ENCODE measurements around the gene GKAP1.
"Not testable (repeated sequence)": the region's sequence is repeated elsewhere in the genome, so short reads cannot be mapped to it uniquely, and the experiment has no call there.

The GKAP1 gene

DNA sequence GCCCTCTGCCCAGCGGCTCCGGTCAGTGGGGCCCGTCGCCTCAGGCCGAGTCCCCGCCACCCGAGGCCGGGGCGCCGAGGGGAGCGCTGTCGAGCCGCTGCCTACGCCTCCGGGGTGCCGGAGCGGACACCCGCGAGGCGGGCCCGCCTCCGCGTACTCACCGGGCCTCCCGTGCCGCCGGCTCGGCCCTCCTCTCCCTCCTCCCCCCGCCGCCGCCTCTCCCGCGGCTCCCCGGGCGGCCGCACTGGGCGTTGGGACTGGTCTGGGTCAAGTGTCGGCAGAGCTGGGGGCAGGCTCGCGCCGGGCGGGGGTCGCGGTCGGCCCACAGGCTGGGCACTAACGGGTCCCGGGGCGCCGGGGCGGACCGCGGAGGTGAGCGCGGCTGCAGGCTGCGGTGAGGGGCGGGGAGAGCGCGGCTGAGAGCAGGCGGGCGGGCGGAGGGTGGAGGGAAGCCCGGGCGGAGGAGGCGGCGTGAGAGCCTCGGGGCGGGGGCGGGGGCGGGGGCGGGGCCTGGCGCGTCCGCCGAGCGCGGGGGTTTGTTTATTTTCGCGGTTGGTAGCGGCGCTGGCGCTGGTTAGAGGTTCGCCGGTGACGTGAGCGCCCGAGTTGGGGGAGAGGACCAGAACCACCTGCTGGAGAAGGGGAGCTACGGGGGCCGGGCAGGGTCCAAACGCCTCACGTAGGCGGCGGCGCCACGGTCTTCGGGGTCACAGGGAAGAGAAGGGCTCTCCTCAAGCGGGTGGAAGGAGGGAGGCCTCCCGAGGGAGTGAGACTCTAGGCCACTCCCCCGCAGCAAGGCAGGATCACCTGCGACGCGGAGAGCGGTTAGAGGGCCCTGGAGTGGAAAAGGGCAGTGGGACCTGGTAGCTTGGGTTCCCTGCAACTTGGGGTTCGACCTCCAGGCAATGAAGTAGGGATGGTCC, at the start of gene GKAP1:
Gene GKAP1, minus strand, starts transcription at position 414 of the 923 bp plus-strand sequence. CDS start 11,252 bp downstream, outside the sequence.
- DNase-seq, result peak; percentile 62

DNA sequence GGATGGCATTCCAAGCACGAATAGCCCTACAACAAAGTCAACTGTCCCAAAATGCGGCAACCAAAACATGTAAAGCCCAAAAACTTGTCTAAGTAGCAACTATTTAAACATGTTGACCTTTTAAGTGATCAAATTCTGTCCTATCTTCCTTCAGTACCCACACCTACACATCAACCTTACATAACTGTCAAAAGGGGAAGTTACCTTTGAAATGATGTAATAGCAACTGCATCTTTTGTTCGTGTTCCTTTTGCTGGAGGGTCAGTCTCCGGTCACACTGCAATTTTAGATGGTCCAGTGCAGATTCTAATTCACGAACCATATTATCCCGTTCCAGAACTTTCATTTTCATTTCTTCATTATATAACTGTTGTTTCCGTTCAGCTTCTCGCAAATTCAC, 32.3 kb upstream of the GKAP1 start:
- DNase-seq, result not testable (repeated sequence)

DNA sequence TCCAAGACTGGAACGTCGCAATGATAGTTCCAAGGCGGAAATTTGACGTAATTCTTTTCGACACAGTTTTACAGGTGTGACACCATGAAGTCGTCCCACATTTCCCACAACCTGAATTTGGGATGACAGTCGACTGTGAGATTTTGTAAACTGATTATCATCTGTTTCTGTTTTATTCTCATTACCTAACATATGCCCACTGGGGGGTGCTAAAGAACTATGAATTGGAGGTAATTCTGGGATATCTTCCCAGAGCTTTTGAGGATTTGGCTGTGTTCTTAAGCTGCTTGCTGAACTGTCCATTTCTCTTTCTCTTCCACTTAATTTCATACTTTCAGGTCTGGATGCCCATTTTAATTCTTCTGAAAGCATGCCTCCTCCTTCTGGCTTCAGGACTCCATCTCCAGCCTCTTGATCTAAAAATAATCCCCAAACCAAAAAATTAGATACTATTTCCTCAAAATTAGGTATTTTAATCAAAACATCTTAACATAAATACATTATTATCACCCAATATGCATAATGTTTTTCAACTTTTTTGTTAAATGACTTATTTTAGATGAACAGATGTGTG, 19.6 kb upstream of the GKAP1 start:
- not testable (repeated sequence) for DNase-seq

DNA sequence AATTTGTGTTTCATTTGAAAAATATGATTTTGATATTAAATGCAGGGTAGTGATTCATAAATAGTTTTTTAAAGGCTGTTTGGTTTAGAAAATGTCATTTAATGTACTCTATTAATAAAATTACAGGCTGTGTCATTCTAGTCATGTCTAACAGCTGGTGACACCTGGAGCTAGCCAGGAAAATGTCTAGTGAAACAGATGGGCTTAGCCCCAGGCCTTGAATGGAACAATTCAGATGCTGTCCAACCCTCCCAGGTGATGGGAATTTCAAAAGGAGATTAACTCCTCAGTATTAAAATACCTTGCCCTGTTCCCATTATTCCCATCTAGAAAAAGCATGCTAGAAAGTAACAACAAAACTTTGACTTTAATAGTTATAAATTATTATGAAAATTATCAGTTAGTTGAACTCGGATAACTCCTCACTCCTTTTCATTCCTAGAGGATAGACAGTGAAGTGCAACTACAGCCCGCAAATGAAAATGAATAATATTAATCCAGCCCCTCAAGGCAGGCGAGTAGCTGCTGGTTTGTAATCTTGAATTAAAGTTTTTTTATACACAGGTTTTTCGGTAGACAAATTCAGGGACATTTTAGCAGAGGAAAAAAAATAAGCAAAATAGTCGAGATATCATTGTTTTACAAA, 13.0 kb upstream of the GKAP1 start:
- not testable (repeated sequence) for DNase-seq

DNA sequence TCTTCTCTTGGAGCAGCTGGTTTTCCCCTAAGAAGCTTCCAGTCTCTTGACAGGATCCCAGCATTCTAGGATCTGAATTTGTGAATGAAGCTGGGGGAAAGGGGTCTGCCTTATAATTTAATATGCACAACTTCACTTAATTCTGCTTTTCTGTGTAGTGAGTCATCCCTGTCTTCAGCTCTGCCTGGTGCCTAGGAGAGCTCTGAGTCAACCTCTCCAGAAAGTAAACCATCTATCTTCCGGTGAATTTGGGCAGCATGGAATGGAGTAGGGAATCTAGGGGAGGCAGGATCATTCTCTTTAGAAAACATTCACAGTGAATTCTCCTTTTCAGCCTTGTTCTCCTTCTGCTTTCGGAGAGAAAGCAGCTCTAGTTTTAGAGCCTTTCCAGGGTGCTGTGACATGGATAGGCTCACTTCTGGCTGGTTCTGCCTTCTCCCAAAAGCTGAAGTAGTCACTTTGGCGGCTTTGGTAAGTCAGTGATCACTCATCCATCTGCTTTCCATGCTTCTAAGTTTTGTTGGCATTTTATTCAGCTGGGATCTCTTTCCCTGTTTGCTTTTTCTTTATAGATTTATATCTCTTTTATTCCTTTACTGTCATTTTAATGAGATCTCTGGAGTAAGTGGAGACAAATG, 7.5 kb upstream of the GKAP1 start:
- DNase-seq, result not testable (repeated sequence)

DNA sequence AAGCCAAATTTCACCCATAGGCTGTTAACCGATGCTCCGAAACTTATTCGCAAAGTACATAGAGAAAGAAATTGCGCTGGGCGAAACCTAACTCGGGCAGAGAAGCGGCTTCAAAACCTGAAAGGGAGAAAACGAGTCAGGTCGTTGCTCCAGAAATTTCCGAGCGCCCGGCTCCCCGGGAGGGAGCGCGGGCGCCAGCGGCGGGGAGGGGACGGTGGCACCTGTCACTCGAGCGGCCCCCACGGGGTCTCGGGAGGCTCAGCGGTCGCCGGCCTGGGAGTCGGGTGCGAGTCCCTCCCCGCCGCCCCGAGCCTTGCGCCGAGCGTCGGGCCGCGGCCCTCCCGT, 586 bp downstream of the GKAP1 start:
- not testable (repeated sequence) for DNase-seq

DNA sequence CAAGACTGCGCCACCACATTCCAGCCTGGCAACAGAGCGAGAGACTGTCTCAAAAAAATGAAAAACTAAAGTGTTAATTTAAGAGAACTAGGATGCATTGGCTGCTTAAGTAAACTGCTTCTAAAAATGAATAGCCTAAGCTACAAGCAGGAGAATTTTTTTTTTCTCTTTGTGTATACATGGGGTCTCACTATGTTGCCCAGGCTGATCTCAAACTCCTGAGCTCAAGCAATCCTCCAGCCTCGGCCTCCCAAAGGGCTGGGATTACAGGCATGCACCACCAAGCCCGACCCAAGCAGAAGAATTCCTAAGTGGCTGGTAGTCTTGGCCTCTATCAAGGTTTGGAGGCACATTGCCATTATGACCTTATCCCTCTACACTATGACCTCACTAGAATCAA, 2.4 kb downstream of the GKAP1 start:
- not testable (repeated sequence) for DNase-seq

DNA sequence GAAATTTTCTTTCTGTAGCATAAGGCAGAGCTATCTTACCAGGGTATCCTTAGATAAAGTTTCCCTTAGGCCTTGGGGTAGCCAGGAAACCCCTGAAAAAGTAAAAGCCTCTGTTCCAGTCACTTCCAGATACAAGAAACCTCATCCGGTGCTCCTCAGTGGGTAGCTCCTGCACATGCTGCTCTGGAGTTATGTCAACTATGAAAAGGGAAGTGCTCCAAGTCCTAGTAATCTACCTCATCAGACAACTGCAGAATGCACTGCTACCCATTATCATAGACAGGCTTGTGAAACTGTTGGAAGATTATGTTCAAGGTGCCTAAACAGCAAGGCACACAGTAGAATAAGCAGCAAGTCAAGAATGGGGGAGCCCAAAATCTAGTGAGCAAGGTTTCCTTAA, 8.4 kb downstream of the GKAP1 start:
- DNase-seq, result not testable (repeated sequence)

DNA sequence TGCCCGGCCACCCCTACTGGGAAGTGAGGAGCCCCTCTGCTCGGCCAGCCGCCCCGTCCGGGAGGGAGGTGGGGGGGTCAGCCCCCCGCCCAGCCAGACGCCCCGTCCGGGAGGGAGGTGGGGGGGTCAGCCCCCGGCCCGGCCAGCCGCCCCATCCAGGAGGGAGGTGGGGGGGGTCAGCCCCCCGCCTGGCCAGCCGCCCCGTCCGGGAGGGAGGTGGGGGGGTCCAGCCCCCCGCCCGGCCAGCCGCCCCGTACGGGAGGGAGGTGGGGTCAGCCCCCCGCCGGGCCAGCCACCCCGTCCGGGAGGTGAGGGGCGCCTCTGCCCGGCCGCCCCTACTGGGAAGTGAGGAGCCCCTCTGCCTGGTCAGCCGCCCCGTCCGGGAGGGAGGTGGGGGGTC, 13.1 kb downstream of the GKAP1 start:
- not testable (repeated sequence) for DNase-seq

DNA sequence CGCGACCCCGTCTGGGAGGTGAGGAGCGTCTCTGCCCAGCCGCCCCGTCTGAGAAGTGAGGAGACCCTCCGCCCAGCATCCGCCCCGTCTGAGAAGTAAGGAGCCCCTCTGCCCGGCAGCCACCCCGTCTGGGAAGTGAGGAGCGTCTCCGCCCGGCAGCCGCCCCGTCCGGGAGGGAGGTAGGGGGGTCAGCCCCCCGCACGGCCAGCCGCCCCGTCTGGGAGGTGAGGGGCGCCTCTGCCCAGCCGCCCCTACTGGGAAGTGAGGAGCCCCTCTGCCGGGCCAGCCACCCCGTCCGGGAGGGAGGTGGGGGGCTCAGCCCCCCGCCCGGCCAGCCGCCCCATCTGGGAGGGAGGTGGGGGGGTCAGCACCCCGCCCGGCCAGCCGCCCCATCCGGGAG, 13.6 kb downstream of the GKAP1 start:
- DNase-seq, result not testable (repeated sequence)

DNA sequence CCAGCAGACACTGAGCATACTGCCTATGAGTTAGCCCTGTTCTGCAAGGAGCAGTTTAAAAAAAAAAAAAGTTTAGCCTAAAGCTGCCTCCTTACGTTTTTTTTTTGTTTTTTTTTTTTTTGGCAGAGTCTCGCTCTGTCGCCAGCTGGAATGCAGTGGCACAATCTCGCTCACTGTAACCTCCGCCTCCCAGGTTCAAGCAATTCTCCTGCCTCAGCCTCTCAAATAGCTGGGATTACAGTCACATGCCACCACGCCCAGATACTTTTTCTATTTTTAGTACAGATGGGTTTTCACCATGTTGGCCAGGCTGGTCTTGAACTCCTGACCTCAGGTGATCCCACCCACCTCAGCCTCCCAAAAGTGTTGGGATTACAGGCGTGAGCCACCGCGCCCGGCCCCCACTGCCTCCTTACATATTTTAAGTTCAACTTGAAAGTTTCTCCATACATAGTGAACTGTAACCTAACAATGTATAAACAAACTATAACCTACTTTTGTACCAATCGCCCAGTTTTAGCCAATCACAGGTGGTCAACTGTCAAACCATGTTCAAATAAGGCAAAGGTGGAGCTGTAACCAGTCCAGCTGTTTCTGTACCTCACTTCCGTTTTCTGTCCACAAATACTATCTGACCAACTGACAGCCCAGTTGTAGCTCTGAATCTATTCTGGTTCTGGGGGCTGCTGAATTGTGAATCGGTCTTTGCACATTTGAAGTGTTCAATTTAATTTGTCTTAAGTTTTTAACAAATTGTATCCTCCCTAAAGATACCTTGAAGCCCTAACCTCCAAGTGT, 17.1 kb downstream of the GKAP1 start:
- no peak for DNase-seq

DNA sequence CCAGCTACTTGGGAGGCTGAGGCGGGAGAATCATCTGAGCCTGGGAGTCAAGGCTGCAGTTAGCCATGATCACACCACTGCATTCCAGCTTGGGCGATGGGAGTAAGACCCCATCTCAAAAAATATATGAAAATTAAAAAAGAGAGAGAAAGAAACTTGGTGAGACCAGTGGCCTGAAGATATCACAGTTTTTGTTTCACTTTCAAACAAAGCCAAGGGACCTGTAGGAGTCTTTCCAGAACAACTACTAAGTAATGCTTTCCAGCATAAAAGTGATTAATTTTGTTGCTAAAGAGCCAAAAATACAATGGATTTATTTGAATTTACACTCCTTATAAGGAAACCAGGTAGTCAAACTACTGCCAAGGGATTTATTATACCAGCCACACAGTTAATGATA, 23.5 kb downstream of the GKAP1 start:
- DNase-seq, result no peak

DNA sequence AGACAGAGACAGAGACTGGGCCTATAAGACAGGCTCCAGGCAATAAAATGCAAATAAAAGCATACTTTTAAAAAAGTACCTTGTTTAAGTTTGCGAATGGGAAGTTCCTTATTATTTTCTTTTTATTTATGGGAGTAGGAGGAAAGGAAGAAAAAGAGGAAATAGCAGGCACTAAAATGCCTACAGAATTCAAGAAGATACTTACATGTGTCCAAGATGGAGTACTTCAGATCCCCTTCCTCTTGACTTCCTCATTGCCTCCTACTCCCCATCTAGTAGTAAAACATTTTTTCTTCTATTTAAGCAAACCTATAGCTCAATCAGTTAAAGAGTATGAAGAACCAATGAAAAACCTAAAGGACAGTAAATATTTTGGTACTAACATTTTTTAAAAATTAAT, 24.8 kb downstream of the GKAP1 start:
- no peak for DNase-seq

DNA sequence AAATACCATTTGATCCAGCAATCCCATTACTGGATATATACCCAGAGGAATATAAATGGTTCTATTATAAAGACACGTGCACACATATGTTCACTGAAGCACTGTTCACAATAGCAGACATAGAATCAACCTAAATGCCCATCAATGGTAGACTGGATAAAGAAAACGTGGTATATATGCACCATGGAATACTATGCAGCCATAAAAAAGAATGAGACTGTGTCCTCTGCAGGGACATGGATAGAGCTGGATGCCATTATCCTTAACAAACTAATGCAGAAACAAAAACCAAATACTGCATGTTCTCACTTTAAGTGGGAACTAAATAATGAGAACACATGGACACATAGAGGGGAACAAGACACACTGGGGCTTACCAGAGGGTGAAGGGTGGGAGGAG, 39.4 kb downstream of the GKAP1 start:
- no peak for DNase-seq

DNA sequence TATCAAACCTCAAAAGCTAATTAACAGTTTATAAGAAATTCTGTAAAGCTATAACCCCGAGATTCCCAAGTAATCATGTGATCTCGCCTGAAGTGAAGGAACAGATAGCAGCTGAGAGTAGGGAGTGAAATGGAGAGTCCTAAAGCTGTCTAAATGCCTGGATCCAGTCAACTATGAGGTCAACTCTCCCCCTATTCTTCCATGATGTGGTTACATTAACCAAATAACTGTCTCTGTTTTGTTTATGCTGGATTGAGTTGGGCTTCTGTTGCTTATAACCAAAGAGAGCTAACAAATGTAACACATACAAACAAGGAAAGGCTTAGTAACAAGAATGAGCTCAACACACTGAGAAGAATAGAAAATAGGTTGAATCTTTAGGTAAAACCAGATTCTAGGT, 41.6 kb downstream of the GKAP1 start:
- no peak for DNase-seq

DNA sequence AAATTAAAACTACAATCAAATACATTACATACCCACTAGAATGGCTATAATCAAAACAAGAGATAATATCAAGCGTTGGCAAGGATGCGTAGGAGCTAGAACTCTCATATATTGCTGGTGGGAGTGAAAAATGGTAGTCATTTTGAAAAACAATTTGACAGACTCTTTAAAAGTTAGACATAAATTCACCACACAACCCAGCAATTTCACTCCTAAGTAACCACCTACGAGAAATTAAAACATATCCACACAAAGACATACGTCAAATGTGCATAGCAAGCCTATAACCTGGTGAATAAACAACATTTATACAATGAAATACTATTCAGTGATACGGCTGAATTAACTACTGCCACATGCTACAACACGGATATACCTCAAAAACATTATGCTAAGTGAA, 44.7 kb downstream of the GKAP1 start:
- DNase-seq, result no peak

DNA sequence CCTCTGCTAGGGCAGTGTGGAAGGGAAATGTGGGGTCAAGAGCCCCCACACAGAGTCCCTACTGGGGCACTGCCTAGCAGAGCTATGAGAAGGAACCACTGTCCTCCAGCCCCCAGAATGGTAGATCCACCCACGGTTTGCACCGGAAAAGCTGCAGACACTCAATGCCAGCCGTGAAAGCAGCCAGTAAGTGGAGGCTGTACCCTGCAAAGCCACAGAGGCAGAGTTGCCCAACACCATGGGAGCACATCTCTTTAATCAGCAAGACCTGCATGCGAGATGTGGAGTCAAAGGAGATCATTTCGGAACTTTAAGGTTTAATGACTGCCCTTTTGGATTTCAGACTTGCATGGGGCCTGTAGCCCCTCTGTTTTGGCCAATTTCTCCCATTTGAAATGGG, 52.2 kb downstream of the GKAP1 start:
- DNase-seq, result no peak

DNA sequence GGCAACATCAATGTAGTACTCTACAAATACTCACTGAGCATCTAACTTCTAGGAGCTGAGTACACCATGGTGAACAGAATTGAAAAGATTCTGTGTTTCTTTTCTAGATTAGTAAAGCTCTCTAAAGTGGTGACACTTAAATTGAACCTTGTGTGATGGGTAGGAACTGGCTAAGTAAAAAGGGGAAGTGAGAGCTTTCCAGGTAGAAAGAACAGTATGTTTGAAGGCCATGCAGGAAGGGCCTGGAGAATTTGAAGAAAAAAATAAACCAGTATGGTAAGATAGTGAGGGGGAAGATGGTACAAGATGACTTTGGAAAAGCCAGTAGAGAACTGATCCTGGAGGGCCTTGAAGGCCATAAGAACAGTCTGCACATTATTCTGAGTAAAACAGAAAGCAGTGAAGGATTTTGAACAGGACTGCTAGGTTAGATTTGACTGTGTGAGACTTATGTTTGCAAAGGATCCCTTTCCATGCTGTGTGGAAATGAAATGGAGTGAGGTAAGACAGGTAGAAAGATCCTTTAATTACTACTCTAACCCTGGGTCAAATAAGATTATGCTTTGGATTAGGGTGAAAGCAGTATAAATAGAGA, 63.1 kb downstream of the GKAP1 start:
- no peak for DNase-seq

DNA sequence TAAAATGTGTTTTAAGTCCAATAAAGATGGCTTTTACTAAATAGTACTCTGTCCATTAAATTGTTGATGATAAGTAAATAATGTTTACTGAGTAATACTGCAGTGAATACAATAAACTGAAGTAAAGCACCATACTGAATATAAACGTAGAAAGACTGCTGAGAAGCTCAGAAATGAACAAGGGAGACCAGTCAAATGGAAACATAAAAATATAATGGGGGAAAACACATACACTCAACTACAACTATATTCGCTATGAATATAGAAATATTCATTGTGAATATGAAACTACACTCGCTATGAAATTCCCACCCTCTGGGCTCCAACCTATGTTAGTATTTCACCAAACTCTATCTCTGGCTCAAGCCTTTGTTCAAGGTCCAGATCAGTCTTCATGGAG, 67.9 kb downstream of the GKAP1 start:
- no peak for DNase-seq

DNA sequence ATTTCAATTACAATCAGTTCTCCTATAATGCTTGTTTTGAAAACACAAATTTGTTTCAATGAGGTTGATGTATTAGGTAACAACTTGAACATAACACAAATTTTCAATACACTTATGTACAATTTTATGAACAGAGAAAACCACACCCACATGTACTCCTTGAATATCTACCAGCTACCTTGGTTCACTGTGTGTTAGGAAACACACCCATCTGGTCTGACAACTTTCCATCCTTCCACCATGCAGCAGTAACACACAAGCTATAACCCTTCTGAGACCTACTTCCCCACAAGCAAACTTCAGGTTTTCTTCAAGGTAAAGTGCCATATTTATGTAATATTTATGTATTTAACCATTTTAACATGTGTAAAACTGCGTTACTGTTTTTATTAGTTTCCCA, 73.4 kb downstream of the GKAP1 start:
- DNase-seq, result no peak

DNA sequence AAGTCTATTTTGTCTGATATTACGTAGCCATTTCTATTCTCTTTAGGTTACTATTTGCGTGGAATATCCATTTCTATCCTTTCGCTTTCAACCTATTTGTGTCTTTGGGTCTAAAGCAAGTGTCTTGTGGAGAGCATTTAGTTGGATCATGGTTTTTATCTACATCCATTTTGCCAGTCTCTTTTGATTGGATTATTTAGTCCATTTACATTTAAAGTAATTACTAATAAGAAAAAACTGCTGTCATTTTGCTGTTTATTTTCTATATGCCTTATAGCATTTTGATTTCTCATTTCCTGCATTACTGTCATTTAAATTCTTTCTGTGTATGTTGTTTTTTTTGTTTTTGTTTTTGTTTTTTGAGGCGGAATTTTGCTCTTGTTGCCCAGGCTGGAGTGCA, 83.8 kb downstream of the GKAP1 start:
- no peak for DNase-seq

Measured in NCI-H510A (cell line).